Heart left ventricle (tissue), 16 donors: ENCODE data around the gene NECAB2. TPM values are rescaled to one million over a fixed set of nuclear protein-coding genes. Genes with fewer than 3 reads are reported as not detected.

Source experiments
- ATAC-seq, 4 donors: fragments of 200-7000 bp; cut with Tn5 transposase; one replicate each; pipeline ENCODE4 v1.9.1; 2020 to 2022; ENCODE audit warnings: moderate library complexity in 4 of 4, mild to moderate bottlenecking in 3 of 4, moderate number of reproducible peaks in 1 of 4
- DNase-seq, 5 donors: peaks; one replicate each; pipeline ENCODE4 v3.0.0-alpha.2; 2020
- H3K27ac ChIP-seq, 12 donors: fragments of 200-600 bp; sonication (generic) in 4 of 12; one replicate each; pipeline versions ENCODE4 v1.5.0 to v1.8.0; 2016 to 2022; ENCODE audit warnings: mild to moderate bottlenecking in 2 of 12
- H3K27me3 ChIP-seq, 9 donors: fragments of 200-600 bp; sonication (generic) in 2 of 9; one replicate each; pipeline versions ENCODE4 v1.5.1 to v1.8.0; 2016 to 2022; ENCODE audit warnings: mild to moderate bottlenecking in 3 of 9
- H3K36me3 ChIP-seq, 9 donors: fragments of 200-600 bp; sonication (generic) in 2 of 9; one replicate each; pipeline versions ENCODE4 v1.5.0 to v1.8.0; 2018 to 2022; ENCODE audit warnings: mild to moderate bottlenecking in 2 of 9
- H3K4me1 ChIP-seq, 12 donors: fragments of 200-600 bp; sonication (generic) in 4 of 12; one replicate each; pipeline versions ENCODE4 v1.5.0 to v1.8.0; 2016 to 2022; ENCODE audit warnings: mild to moderate bottlenecking in 3 of 12
- H3K4me3 ChIP-seq, 12 donors: fragments of 200-600 bp; sonication (generic) in 4 of 12; one replicate each; pipeline versions ENCODE4 v1.5.0 to v1.8.0; 2017 to 2022; ENCODE audit warnings: mild to moderate bottlenecking in 9 of 12, moderate library complexity in 4 of 12
- H3K9me3 ChIP-seq, 12 donors: fragments of 200-600 bp; sonication (generic) in 4 of 12; one replicate each; pipeline versions ENCODE4 v1.5.0 to v1.8.0; 2016 to 2022; ENCODE audit warnings: mild to moderate bottlenecking in 1 of 12
- CTCF ChIP-seq, 12 donors: fragments of 200-600 bp; sonication (generic) in 4 of 12; IDR thresholded peaks; one replicate each; pipeline versions ENCODE4 v1.5.0 to v1.8.0; 2018 to 2022; ENCODE audit warnings: antibody characterized with exemption in 12 of 12, mild to moderate bottlenecking in 5 of 12
- POLR2A ChIP-seq, 2 donors: fragments of 450-650 bp; IDR thresholded peaks; one replicate each; pipeline ENCODE4 v1.6.1; 2017; ENCODE audit warnings: antibody characterized with exemption in 2 of 2, mild to moderate bottlenecking in 2 of 2, moderate library complexity in 2 of 2
- WGBS, 4 donors: extraction: QIAGEN DNeasy Blood & Tissue Kit in 2 of 4; methylation state at CpG; one replicate each; pipeline versions ENCODE4 v1.1.5 to v1.1.7; 2013 to 2018; 5-methylcytosine and 5-hydroxymethylcytosine counted together
- intact Hi-C, 10 donors: fragments of 100-400 bp; cut with DNase I; formaldehyde crosslinking; loops; one replicate each; pipeline versions ENCODE4 v1.11.1 to v1.14.2; 2022
- polyA plus RNA-seq, 2 donors: library from polyadenylated mRNA; stranded (reverse); fragments of 200-250 nt; gene quantifications; one replicate each; pipeline ENCODE4 v1.2.3, GENCODE V29; 2013
- total RNA-seq, 9 donors: library from RNA; depleted of rRNA in 2 of 9; stranded (reverse); fragments of >200 nt in 2 of 9; fragmentation: NEBNext Ultra II Directional in 3 of 9; extraction: Animal tissue kit (Norgen Biotek cat#: 25700) in 3 of 9; gene quantifications; one replicate each; pipeline versions ENCODE4 v1.1.0 to v1.2.4, GENCODE V29; 2016 to 2023
- donor health status: ischemic (EF 13 %, LVEDD 7.1; RV severe dilation, severe dysfunction).
- donor health status: healthy with polysubstance abuse.
- donor health status: DM: no; HTN: yes; CAD: no.
- donor health status: DM: no; HTN: no; CAD: no.
- donor health status: ischemic (EF 25% LVEDD 6.9; RV normal size, moderate dysfunction).
- donor health status: ischemic (EF 25% LVEDD 5.7; RV mildly dilated, moderate dysfunction).
- donor health status: healthy.
- donor health status: DM: yes; HTN: yes; CAD: no.
- donor health status: ischemic (EF 35%, LVEDD 5.7; RV mildly dilated, moderate dysfunction).
- donor health status: nonischemic (EF 11% LVEDD 7.7; RV severe dilation, severe dysfunction).
- donor health status: DM: yes; HTN: yes; CAD: no.
- donor health status: PGD.
- donor health status: ischemic (EF 29% LVEDD 5.4; RV normal size, mild dysfunction).
- donor health status: nonischemic (EF 23%, LVEDD 6.1; RV moderate dilation, normal function).

NECAB2 gene
- total and polyA plus RNA-seq, 11 donors: 0.24 to 2.1 (median 0.88) TPM; not detected in 2

- TF ChIP-seq CTCF (IDR thresholded peaks at IDR 0.05) (no peak), POLR2A (IDR thresholded peaks at IDR 0.05) (no peak)
- Histone ChIP-seq H3K9me3 (no peaks in the 10 kb centered on the region), H3K27ac (no peak overlapping the region), H3K4me3 (no peak overlapping the region), H3K36me3 (no peaks in the 10 kb centered on the region), H3K27me3 (no peaks in the 10 kb centered on the region), H3K4me1 (peaks cover 0 to 10% (median 3%) of the 10 kb centered on the region in 12 donors)
- DNase-seq (no peak), ATAC-seq (no peak)
- WGBS, 4 donors: 89 to 93% (median 91%) methylated on average over 18 to 19 of the region's 19 CpGs
- intact Hi-C loops: no loop called here
Observed at GRCh38 chr16:83936581-83937165, 31.4 kb upstream of the NECAB2 start.

GRCh38 chr16:83937267-83937666, 30.8 kb upstream of the NECAB2 start:
- H3K4me3 ChIP-seq: no peak overlapping the region
- DNase-seq (no peak), ATAC-seq (no peak)
- no peaks in the 10 kb centered on the region for H3K27me3 ChIP-seq
- no peaks in the 10 kb centered on the region for H3K9me3 ChIP-seq
- intact Hi-C loops: no loop called here
- peaks cover 0 to 10% (median 3%) of the 10 kb centered on the region in 12 donors for H3K4me1 ChIP-seq
- WGBS, 4 donors: 81 to 99% (median 98%) methylated on average over 2 of the region's 2 CpGs
- no peaks in the 10 kb centered on the region for H3K36me3 ChIP-seq
- TF ChIP-seq CTCF (IDR thresholded peaks at IDR 0.05) (no peak), POLR2A (IDR thresholded peaks at IDR 0.05) (no peak)
- no peak overlapping the region for H3K27ac ChIP-seq

- Histone ChIP-seq H3K9me3 (no peaks in the 10 kb centered on the region), H3K36me3 (no peaks in the 10 kb centered on the region), H3K27ac (no peak overlapping the region), H3K4me1 (peaks cover 0 to 15% (median 4%) of the 10 kb centered on the region in 12 donors), H3K4me3 (no peak overlapping the region), H3K27me3 (no peaks in the 10 kb centered on the region)
- TF ChIP-seq CTCF (IDR thresholded peaks at IDR 0.05) (no peak), POLR2A (IDR thresholded peaks at IDR 0.05) (no peak)
- 93 to 96% (median 95%) methylated on average over 18 of the region's 18 CpGs for WGBS, 4 donors
- intact Hi-C loops: no loop called here
- DNase-seq (no peak), ATAC-seq (no peak)
Observed at GRCh38 chr16:83937922-83938885, 29.8 kb upstream of the NECAB2 start.

DNA sequence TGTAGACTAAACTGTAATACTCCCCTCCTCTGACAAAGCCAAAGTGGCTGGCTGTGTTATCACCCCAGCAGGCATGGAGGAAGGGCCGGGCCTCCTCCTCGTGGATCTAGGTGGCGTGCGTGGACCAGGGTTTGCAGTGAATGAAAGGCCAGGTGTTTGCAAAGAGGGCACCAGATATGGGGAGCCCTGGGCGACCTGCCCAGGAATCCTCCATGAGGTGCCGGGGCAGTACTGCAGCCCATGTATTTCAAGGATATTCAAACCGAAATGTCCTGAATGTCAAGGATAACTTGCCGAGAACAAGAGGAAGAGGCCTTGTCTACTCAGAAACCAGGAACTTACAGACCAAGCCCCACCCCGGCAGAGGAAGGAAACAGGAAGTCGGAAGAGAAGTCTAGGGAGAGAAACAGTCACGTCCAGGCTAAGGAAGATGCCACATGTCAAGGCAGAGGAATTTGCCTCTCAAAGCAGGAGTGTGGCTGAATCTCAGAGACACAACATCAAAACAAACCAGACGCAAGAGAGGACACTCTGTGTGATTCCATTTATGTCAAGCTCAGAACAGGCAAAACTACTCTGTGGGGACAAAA, 28.7 kb upstream of the NECAB2 start:
- Histone ChIP-seq H3K9me3 (no peaks in the 10 kb centered on the region), H3K4me1 (peaks cover 0 to 19% (median 5%) of the 10 kb centered on the region in 12 donors), H3K4me3 (no peak overlapping the region), H3K27ac (peak overlapping the region in 3 of 12 donors; percentile 23 to 40 (median 33)), H3K27me3 (no peaks in the 10 kb centered on the region), H3K36me3 (no peaks in the 10 kb centered on the region)
- TF ChIP-seq POLR2A (IDR thresholded peaks at IDR 0.05): no peak
- no peak for TF ChIP-seq CTCF (IDR thresholded peaks at IDR 0.05)
- DNase-seq (no peak), ATAC-seq (peak in 1 of 4 donors; percentile 24)
- intact Hi-C loops: no loop called here
- 55 to 68% (median 58%) methylated on average over 12 of the region's 12 CpGs for WGBS, 4 donors
